Kidney epithelial cell (primary cell): Measurements from ENCODE around the gene KMT2E. TPM values are rescaled to one million over a fixed set of nuclear protein-coding genes. Genes with fewer than 3 reads are reported as not detected.

Experiments
- DNase-seq: peaks from one replicate; pipeline ENCODE4 v3.0.0-alpha.2; 2010; ENCODE audit warnings: low read depth
- H3K27me3 ChIP-seq: 2 replicates; pipeline ENCODE4 v1.6.0; 2011; ENCODE audit warnings: low read length; ENCODE audit not compliant: control insufficient read depth, insufficient read depth
- H3K36me3 ChIP-seq: 2 replicates; pipeline ENCODE4 v1.5.1; 2011; ENCODE audit warnings: low read length; ENCODE audit not compliant: control insufficient read depth, insufficient read depth
- H3K4me3 ChIP-seq: 2 replicates; pipeline ENCODE4 v1.5.1; 2011; ENCODE audit warnings: low read depth, mild to moderate bottlenecking, control low read depth, low read length
- CTCF ChIP-seq: IDR thresholded peaks from 2 replicates; pipeline ENCODE4 v1.5.1; 2011; ENCODE audit warnings: mild to moderate bottlenecking, moderate library complexity, low read length, control low read depth, inconsistent platforms; ENCODE audit not compliant: insufficient read depth, poor library complexity, severe bottlenecking
- total RNA-seq: library from RNA; depleted of rRNA; stranded (reverse); fragments of >200 nt; gene quantifications from 2 replicates; pipeline ENCODE4 v1.2.3, GENCODE V29; 2015

The KMT2E gene
- total RNA-seq, 1 donor from 2014 or later = 36.3 TPM

DNA sequence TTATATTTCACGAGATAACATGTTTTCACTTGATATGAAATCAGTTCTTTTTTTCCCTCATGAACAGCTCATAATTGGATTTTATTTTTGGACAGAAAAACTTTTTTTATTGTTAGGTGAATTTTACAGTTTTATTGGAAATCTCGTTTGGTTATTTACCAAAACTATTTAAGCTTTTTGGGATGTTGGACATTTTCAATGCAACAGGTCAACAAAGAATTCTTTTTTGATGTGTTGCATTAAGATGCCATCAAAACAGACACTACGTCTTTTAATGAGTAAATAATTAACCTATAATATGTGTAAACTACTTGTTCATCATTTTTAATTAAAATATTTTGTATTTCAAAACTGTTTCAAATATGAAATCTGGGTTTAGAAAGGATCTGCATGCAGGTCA is 5.3 kb downstream of the KMT2E start:
- no peak for TF ChIP-seq CTCF
- no peak for DNase-seq
- Histone ChIP-seq H3K4me3 (no peak overlapping the region), H3K36me3 (no peaks in the 10 kb centered on the region), H3K27me3 (no peaks in the 10 kb centered on the region)

- H3K4me3 ChIP-seq = no peak overlapping the region
- no peaks in the 10 kb centered on the region for H3K27me3 ChIP-seq
- TF ChIP-seq CTCF = no peak
- DNase-seq = no peak
- H3K36me3 ChIP-seq = no peaks in the 10 kb centered on the region
Measured at GRCh38 chr7:105020926-105021325, 6.9 kb downstream of the KMT2E start.

GRCh38 chr7:105021352-105021751 is 7.3 kb downstream of the KMT2E start:
- H3K36me3 ChIP-seq = no peaks in the 10 kb centered on the region
- no peak for DNase-seq
- H3K27me3 ChIP-seq = no peaks in the 10 kb centered on the region
- TF ChIP-seq CTCF = no peak
- H3K4me3 ChIP-seq = no peak overlapping the region

DNA sequence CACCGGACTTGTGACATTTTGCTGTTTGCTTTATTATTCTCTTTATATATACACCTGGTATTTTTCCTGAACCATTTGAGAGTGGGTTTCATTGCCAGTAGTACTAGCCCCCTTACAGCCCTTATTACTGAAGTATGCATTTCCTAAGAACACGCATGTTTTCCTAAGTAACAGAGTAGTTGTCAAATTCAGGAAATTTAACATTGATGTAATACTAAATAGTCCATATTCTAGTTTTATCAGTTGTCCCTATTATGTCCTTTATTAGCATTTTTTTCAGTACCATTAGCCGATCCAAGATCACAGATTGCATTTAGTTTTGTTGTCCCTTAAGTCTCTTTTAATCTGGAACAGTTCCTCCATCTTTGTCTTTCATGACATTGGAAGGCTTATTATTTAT is 8.0 kb downstream of the KMT2E start:
- Histone ChIP-seq H3K36me3 (no peaks in the 10 kb centered on the region), H3K27me3 (no peaks in the 10 kb centered on the region), H3K4me3 (no peak overlapping the region)
- no peak for TF ChIP-seq CTCF
- DNase-seq = no peak

DNA sequence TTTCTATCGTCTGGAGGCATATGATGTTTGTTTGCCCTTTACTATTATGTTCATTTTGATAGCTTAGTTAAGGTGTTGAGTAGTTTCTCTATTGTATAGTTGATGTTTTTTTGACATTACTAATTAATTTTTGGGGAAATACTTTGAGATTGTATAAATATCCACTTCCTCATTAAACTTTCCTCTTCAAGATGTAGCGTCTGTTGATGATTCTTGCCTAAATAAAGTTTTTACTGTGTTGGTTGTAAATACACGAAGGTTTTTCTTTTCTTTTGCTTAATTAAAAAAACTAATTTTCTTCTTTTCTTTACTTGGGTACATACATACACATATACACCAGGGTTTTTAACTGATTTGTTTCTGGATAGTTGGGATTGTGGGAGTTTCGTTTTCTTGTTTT is 8.5 kb downstream of the KMT2E start:
- Histone ChIP-seq H3K27me3 (no peaks in the 10 kb centered on the region), H3K4me3 (no peak overlapping the region), H3K36me3 (no peaks in the 10 kb centered on the region)
- no peak for TF ChIP-seq CTCF
- no peak for DNase-seq

GRCh38 chr7:105024734-105025133 is 10.7 kb downstream of the KMT2E start:
- Histone ChIP-seq H3K36me3 (no peaks in the 10 kb centered on the region), H3K27me3 (no peaks in the 10 kb centered on the region), H3K4me3 (no peak overlapping the region)
- no peak for TF ChIP-seq CTCF
- DNase-seq = no peak
